ENCODE results near the gene ULK4. TPM values are rescaled to one million over a fixed set of nuclear protein-coding genes. Genes with fewer than 3 reads are reported as not detected.

ULK4 gene
- polyA plus RNA-seq, 1 of the 3 experiments (the other 2 are of a cell fraction) = 6.2 TPM

GRCh38 chr3:41219424-41219823 lies 742.5 kb downstream of the ULK4 start:
- H3F3A ChIP-seq (replicated peaks; ENCODE audit: insufficient read depth) = peaks cover 16% of the 10 kb centered on the region
- no peak overlapping the region for H3K4me2 ChIP-seq
- H3K27ac ChIP-seq (ENCODE audit: low read depth in 2 of 2, low read length in 1 of 2) = no peak overlapping the region
- ChIA-PET CTCF (interaction anchor here (1.0 to 1.2 kb wide), 3 partner anchors 22 to 639 kb away, joined by 3 to 4 read pairs (median 3); no protein-coding TSS in a partner anchor), POLR2A (interaction anchor here (1.2 kb wide), 1 partner anchor 20 kb away, joined by 5 read pairs; the partner anchor contains the start of gene CTNNB1)
- H4K20me1 ChIP-seq (ENCODE audit: insufficient read depth) = peaks cover 98% of the 10 kb centered on the region
- no peaks in the 10 kb centered on the region for H3K9me3 ChIP-seq
- no peaks in the 10 kb centered on the region for H3K27me3 ChIP-seq (ENCODE audit: insufficient read depth)
- H3K36me3 ChIP-seq (replicated peaks in 1 of 2; ENCODE audit: control insufficient read depth in 1 of 2, insufficient read depth in 2 of 2, low read length in 1 of 2) = peaks cover under 1 to 3% of the 10 kb centered on the region in 2 experiments
- peaks cover 8 to 9% of the 10 kb centered on the region in 2 experiments for H3K4me1 ChIP-seq (ENCODE audit: control insufficient read depth in 1 of 2, insufficient read depth in 2 of 2, low read depth in 1 of 2, low read length in 1 of 2)
- H3K9ac ChIP-seq = no peak overlapping the region
- H2AFZ ChIP-seq (ENCODE audit: low read depth) = no peak overlapping the region
- no peak for DNase-seq
- H3K9me2 ChIP-seq = no peaks in the 10 kb centered on the region
- no peak overlapping the region for H3K4me3 ChIP-seq (ENCODE audit: low read depth in 2 of 2, low read length in 1 of 2)
- peaks cover 97% of the 10 kb centered on the region for H3K79me2 ChIP-seq (ENCODE audit: insufficient read depth)
- TF ChIP-seq, protein P1, sequence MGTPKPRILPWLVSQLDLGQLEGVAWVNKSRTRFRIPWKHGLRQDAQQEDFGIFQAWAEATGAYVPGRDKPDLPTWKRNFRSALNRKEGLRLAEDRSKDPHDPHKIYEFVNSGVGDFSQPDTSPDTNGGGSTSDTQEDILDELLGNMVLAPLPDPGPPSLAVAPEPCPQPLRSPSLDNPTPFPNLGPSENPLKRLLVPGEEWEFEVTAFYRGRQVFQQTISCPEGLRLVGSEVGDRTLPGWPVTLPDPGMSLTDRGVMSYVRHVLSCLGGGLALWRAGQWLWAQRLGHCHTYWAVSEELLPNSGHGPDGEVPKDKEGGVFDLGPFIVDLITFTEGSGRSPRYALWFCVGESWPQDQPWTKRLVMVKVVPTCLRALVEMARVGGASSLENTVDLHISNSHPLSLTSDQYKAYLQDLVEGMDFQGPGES (IDR thresholded peaks at IDR 0.05; ENCODE audit: low read depth, low read length) = no peak
- TF ChIP-seq CHD2 (IDR thresholded peaks at IDR 0.05; ENCODE audit: low read length, partially characterized antibody) = no peak
- TF ChIP-seq RFX5 (IDR thresholded peaks at IDR 0.05; ENCODE audit: low read length) = no peak
- no peak for TF ChIP-seq GATA2 (CRISPR knock-in tag; IDR thresholded peaks at IDR 0.05)
- WGBS (ENCODE audit: low lambda C conversion rate) = 100% methylated on average over 1 of the region's 1 CpG

- TF ChIP-seq FOXM1 (IDR thresholded peaks at IDR 0.05; ENCODE audit: low read depth) (no peak), RFX5 (IDR thresholded peaks at IDR 0.05; ENCODE audit: low read length) (no peak), GABPA (IDR thresholded peaks at IDR 0.05; ENCODE audit: low read depth) (no peak), ELF1 (IDR thresholded peaks at IDR 0.05) (no peak), CHD2 (IDR thresholded peaks at IDR 0.05; ENCODE audit: low read length, partially characterized antibody) (no peak), RXRA (IDR thresholded peaks at IDR 0.05; ENCODE audit: borderline replicate concordance, low read depth) (no peak), FOSL2 (IDR thresholded peaks at IDR 0.05; ENCODE audit: borderline replicate concordance, low read depth) (no peak), CTCF (IDR thresholded peaks at IDR 0.05) (no peak), SMC3 (IDR thresholded peaks at IDR 0.05; ENCODE audit: low read depth, low read length) (no peak), EZH2phosphoT487 (IDR thresholded peaks at IDR 0.05; ENCODE audit: borderline replicate concordance, low read depth) (no peak), GATA2 (CRISPR knock-in tag; IDR thresholded peaks at IDR 0.05) (no peak), NRF1 (IDR thresholded peaks at IDR 0.05; ENCODE audit: low read depth, low read length) (no peak)
- TF ChIP-seq, protein P2, sequence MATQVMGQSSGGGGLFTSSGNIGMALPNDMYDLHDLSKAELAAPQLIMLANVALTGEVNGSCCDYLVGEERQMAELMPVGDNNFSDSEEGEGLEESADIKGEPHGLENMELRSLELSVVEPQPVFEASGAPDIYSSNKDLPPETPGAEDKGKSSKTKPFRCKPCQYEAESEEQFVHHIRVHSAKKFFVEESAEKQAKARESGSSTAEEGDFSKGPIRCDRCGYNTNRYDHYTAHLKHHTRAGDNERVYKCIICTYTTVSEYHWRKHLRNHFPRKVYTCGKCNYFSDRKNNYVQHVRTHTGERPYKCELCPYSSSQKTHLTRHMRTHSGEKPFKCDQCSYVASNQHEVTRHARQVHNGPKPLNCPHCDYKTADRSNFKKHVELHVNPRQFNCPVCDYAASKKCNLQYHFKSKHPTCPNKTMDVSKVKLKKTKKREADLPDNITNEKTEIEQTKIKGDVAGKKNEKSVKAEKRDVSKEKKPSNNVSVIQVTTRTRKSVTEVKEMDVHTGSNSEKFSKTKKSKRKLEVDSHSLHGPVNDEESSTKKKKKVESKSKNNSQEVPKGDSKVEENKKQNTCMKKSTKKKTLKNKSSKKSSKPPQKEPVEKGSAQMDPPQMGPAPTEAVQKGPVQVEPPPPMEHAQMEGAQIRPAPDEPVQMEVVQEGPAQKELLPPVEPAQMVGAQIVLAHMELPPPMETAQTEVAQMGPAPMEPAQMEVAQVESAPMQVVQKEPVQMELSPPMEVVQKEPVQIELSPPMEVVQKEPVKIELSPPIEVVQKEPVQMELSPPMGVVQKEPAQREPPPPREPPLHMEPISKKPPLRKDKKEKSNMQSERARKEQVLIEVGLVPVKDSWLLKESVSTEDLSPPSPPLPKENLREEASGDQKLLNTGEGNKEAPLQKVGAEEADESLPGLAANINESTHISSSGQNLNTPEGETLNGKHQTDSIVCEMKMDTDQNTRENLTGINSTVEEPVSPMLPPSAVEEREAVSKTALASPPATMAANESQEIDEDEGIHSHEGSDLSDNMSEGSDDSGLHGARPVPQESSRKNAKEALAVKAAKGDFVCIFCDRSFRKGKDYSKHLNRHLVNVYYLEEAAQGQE (IDR thresholded peaks at IDR 0.05; ENCODE audit: low read depth, low read length) = no peak
- TF ChIP-seq, protein P3, sequence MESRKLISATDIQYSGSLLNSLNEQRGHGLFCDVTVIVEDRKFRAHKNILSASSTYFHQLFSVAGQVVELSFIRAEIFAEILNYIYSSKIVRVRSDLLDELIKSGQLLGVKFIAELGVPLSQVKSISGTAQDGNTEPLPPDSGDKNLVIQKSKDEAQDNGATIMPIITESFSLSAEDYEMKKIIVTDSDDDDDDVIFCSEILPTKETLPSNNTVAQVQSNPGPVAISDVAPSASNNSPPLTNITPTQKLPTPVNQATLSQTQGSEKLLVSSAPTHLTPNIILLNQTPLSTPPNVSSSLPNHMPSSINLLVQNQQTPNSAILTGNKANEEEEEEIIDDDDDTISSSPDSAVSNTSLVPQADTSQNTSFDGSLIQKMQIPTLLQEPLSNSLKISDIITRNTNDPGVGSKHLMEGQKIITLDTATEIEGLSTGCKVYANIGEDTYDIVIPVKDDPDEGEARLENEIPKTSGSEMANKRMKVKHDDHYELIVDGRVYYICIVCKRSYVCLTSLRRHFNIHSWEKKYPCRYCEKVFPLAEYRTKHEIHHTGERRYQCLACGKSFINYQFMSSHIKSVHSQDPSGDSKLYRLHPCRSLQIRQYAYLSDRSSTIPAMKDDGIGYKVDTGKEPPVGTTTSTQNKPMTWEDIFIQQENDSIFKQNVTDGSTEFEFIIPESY (IDR thresholded peaks at IDR 0.05; ENCODE audit: borderline replicate concordance, low read depth) = no peak
- Histone ChIP-seq H2AFZ (ENCODE audit: low read depth) (no peak overlapping the region), H3F3A (replicated peaks; ENCODE audit: insufficient read depth) (peaks cover 16% of the 10 kb centered on the region), H3K4me1 (ENCODE audit: control insufficient read depth in 1 of 2, insufficient read depth in 2 of 2, low read depth in 1 of 2, low read length in 1 of 2) (peaks cover 0 to 6% of the 10 kb centered on the region in 2 experiments; a peak in 3 of 4 replicates), H3K9me3 (no peaks in the 10 kb centered on the region), H3K9me2 (no peaks in the 10 kb centered on the region), H3K36me3 (replicated peaks in 1 of 2; ENCODE audit: control insufficient read depth in 1 of 2, insufficient read depth in 2 of 2, low read length in 1 of 2) (peaks cover 0 to under 1% of the 10 kb centered on the region in 2 experiments), H4K20me1 (ENCODE audit: insufficient read depth) (peaks cover 99% of the 10 kb centered on the region), H3K27ac (ENCODE audit: low read depth in 2 of 2, low read length in 1 of 2) (peak overlapping the region in 1 of 2 experiments; percentile 11; a peak in 2 of 4 replicates), H3K4me3 (ENCODE audit: low read depth in 2 of 2, low read length in 1 of 2) (no peak overlapping the region), H3K4me2 (no peak overlapping the region), H3K9ac (no peak overlapping the region), H3K27me3 (ENCODE audit: insufficient read depth) (no peaks in the 10 kb centered on the region), H3K79me2 (ENCODE audit: insufficient read depth) (peaks cover 100% of the 10 kb centered on the region)
- CTCF ChIA-PET = interaction anchor here (1.4 kb wide), 1 partner anchor 13 kb away, joined by 4 read pairs; no protein-coding TSS in a partner anchor
- POLR2A ChIA-PET = interaction anchor here (1.6 kb wide), 1 partner anchor 18 kb away, joined by 9 read pairs; the partner anchor contains the start of gene CTNNB1
- WGBS (ENCODE audit: low lambda C conversion rate) = 88% methylated on average over 1 of the region's 1 CpG
- DNase-seq = no peak
These were observed 744.9 kb downstream of the ULK4 start for GRCh38 chr3:41216993-41217392.
